Liver (tissue), 9 donors: ENCODE data around the gene FRAT1. TPM values are rescaled to one million over a fixed set of nuclear protein-coding genes. Genes with fewer than 3 reads are reported as not detected.
A peak's percentile ranks its signal among the peaks of the same experiment; 100 is the strongest.

ENCODE experiments used
- DNase-seq: peaks from one replicate; pipeline ENCODE4 v3.0.0-alpha.2; 2017; ENCODE audit warnings: low spot score
- H3K27ac ChIP-seq, 2 donors: one replicate each; pipeline ENCODE4 v1.7.0; 2013; ENCODE audit warnings: inconsistent platforms in 2 of 2, low read length in 2 of 2, control low read depth in 1 of 2, low read depth in 1 of 2, mild to moderate bottlenecking in 1 of 2
- H3K27me3 ChIP-seq, 4 donors: one replicate each; pipeline versions ENCODE4 v1.6.1 to v1.7.0; 2013; ENCODE audit warnings: low read length in 3 of 4, inconsistent platforms in 1 of 4, mild to moderate bottlenecking in 1 of 4, moderate library complexity in 1 of 4; ENCODE audit not compliant: control insufficient read depth in 4 of 4, insufficient read depth in 4 of 4
- H3K36me3 ChIP-seq, 4 donors: one replicate each; pipeline versions ENCODE4 v1.6.1 to v1.7.0; 2013; ENCODE audit warnings: low read length in 3 of 4, mild to moderate bottlenecking in 3 of 4, low read depth in 1 of 4, moderate library complexity in 1 of 4; ENCODE audit not compliant: control insufficient read depth in 4 of 4, insufficient read depth in 3 of 4
- H3K4me1 ChIP-seq, 4 donors: one replicate each; pipeline versions ENCODE4 v1.6.1 to v1.7.0; 2013; ENCODE audit warnings: low read length in 3 of 4, mild to moderate bottlenecking in 3 of 4, moderate library complexity in 1 of 4; ENCODE audit not compliant: control insufficient read depth in 4 of 4, insufficient read depth in 4 of 4
- H3K4me3 ChIP-seq, 3 donors: one replicate each; pipeline versions ENCODE4 v1.6.1 to v1.7.0; 2013; ENCODE audit warnings: low read length in 3 of 3, control low read depth in 1 of 3, low read depth in 1 of 3, mild to moderate bottlenecking in 1 of 3
- H3K9ac ChIP-seq, 2 donors: one replicate each; pipeline ENCODE4 v1.7.0; 2013; ENCODE audit warnings: low read length in 2 of 2, mild to moderate bottlenecking in 2 of 2, moderate library complexity in 2 of 2, control low read depth in 1 of 2, low read depth in 1 of 2
- H3K9me3 ChIP-seq, 4 donors: one replicate each; pipeline versions ENCODE4 v1.6.1 to v1.7.0; 2013; ENCODE audit warnings: low read length in 3 of 4; ENCODE audit not compliant: control insufficient read depth in 4 of 4
- ATF3 ChIP-seq: IDR thresholded peaks from 2 replicates; pipeline ENCODE4 v1.6.1; 2016; ENCODE audit warnings: antibody characterized with exemption
- EGR1 ChIP-seq, 2 donors: IDR thresholded peaks; 2 replicates each; pipeline ENCODE4 v1.6.1; 2016 to 2018; ENCODE audit warnings: antibody characterized with exemption in 2 of 2, low read depth in 2 of 2
- FOXA1 ChIP-seq: IDR thresholded peaks from 2 replicates; pipeline ENCODE4 v1.6.1; 2016; ENCODE audit warnings: antibody characterized with exemption
- FOXA2 ChIP-seq: IDR thresholded peaks from 2 replicates; pipeline ENCODE4 v1.6.1; 2016; ENCODE audit warnings: antibody characterized with exemption
- HNF4A ChIP-seq, 2 donors: conservative IDR thresholded peaks; 2 replicates each; pipeline ENCODE4 v1.6.1; 2016; ENCODE audit warnings: antibody characterized with exemption in 2 of 2, mild to moderate bottlenecking in 2 of 2
- HNF4G ChIP-seq: IDR thresholded peaks from 2 replicates; pipeline ENCODE4 v1.6.1; 2016; ENCODE audit warnings: antibody characterized with exemption
- JUND ChIP-seq, 2 donors: IDR thresholded peaks; 2 replicates each; pipeline ENCODE4 v1.6.1; 2016; ENCODE audit warnings: antibody characterized with exemption in 2 of 2
- MAX ChIP-seq: IDR thresholded peaks from 2 replicates; pipeline ENCODE4 v1.6.1; 2016; ENCODE audit warnings: antibody characterized with exemption
- RAD21 ChIP-seq, 2 donors: IDR thresholded peaks; 2 replicates each; pipeline ENCODE4 v1.6.1; 2016; ENCODE audit warnings: antibody characterized with exemption in 2 of 2, mild to moderate bottlenecking in 2 of 2
- REST ChIP-seq: IDR thresholded peaks from 2 replicates; pipeline ENCODE4 v1.6.1; 2016; ENCODE audit warnings: antibody characterized with exemption, mild to moderate bottlenecking
- RXRA ChIP-seq, 2 donors: IDR thresholded peaks; 2 replicates each; pipeline ENCODE4 v1.6.1; 2017 to 2018; ENCODE audit warnings: antibody characterized with exemption in 2 of 2, mild to moderate bottlenecking in 1 of 2
- SP1 ChIP-seq: IDR thresholded peaks from 2 replicates; pipeline ENCODE4 v1.6.1; 2018; ENCODE audit warnings: antibody characterized with exemption, mild to moderate bottlenecking
- TAF1 ChIP-seq: conservative IDR thresholded peaks from 2 replicates; pipeline ENCODE4 v1.6.1; 2016; ENCODE audit warnings: antibody characterized with exemption, mild to moderate bottlenecking
- YY1 ChIP-seq: IDR thresholded peaks from 2 replicates; pipeline ENCODE4 v1.6.1; 2016; ENCODE audit warnings: antibody characterized with exemption, mild to moderate bottlenecking
- ZBTB33 ChIP-seq: IDR thresholded peaks from 2 replicates; pipeline ENCODE4 v1.6.1; 2016; ENCODE audit warnings: antibody characterized with exemption
- WGBS: extraction: QIAGEN DNeasy Blood & Tissue Kit; methylation state at CpG from one replicate; pipeline ENCODE4 v1.1.7; 2013; 5-methylcytosine and 5-hydroxymethylcytosine counted together
- polyA plus RNA-seq, 2 donors: library from polyadenylated mRNA; stranded (reverse) in 1 of 2; unstranded in 1 of 2; fragments of 200-250 nt in 1 of 2; fragments of >200 nt in 1 of 2; fragmentation: Nextera tagmentation in 1 of 2; extraction: Ambion mirVana in 1 of 2; gene quantifications; one replicate each; pipeline versions ENCODE4 v1.2.1 to v1.2.3, GENCODE V29; 2013 to 2015
- total RNA-seq, 2 donors: library from RNA; depleted of rRNA; stranded (reverse); fragments of >200 nt; gene quantifications; one replicate each; pipeline ENCODE4 v1.2.3, GENCODE V29; 2014
- TF ChIP-seq, protein P1 (sequence below): fragments of 150-350 bp; IDR thresholded peaks from 2 replicates; pipeline ENCODE4 v1.5.1; 2017; ENCODE audit warnings: improper control_type of control experiment, low read depth, low read length; ENCODE audit not compliant: missing input control
- donor health status: healthy.
- donor health status: healthy.
- donor health status: healthy.
- donor health status: healthy.
- donor health status: healthy.

The FRAT1 gene
- total and polyA plus RNA-seq, 4 donors = 4.3 to 7.4 (median 5.2) TPM

DNA sequence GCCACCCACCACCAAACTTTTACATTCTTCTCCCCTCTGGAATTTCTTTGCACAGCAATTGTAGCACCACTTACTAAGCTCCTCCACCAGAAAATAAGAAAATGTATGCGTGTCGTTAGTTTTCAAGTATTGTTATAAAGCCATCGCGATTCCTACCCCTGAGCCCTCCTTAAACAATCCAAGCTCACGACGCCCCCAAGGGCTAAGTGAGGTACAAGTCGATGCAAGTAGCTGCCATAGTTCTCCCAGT is 14.2 kb downstream of the FRAT1 start:
- H3K4me1 ChIP-seq = peaks cover 12 to 36% (median 27%) of the 10 kb centered on the region in 4 donors
- no peaks in the 10 kb centered on the region for H3K27me3 ChIP-seq
- no peaks in the 10 kb centered on the region for H3K9me3 ChIP-seq
- H3K9ac ChIP-seq = peak overlapping the region; percentile 79 to 98
- DNase-seq = no peak
- peak overlapping the region; percentile 90 to 95 for H3K27ac ChIP-seq
- WGBS = 2% methylated on average over 7 of the region's 7 CpGs
- TF ChIP-seq HNF4G (no peak), SP1 (no peak), REST (no peak), JUND (IDR thresholded peaks at IDR 0.05) (no peak), FOXA1 (no peak), TAF1 (no peak), ATF3 (no peak), RXRA (IDR thresholded peaks at IDR 0.05) (no peak), RAD21 (IDR thresholded peaks at IDR 0.05) (no peak), EGR1 (IDR thresholded peaks at IDR 0.05; ENCODE audit: low read depth in 2 of 2) (no peak), HNF4A (conservative IDR thresholded peaks at IDR 0.05) (no peak), ZBTB33 (no peak), YY1 (no peak)
- TF ChIP-seq, protein P1, sequence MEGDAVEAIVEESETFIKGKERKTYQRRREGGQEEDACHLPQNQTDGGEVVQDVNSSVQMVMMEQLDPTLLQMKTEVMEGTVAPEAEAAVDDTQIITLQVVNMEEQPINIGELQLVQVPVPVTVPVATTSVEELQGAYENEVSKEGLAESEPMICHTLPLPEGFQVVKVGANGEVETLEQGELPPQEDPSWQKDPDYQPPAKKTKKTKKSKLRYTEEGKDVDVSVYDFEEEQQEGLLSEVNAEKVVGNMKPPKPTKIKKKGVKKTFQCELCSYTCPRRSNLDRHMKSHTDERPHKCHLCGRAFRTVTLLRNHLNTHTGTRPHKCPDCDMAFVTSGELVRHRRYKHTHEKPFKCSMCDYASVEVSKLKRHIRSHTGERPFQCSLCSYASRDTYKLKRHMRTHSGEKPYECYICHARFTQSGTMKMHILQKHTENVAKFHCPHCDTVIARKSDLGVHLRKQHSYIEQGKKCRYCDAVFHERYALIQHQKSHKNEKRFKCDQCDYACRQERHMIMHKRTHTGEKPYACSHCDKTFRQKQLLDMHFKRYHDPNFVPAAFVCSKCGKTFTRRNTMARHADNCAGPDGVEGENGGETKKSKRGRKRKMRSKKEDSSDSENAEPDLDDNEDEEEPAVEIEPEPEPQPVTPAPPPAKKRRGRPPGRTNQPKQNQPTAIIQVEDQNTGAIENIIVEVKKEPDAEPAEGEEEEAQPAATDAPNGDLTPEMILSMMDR = no peak
- H3K4me3 ChIP-seq = peak overlapping the region; percentile 78 to 87 (median 84)
- no peaks in the 10 kb centered on the region for H3K36me3 ChIP-seq

GRCh38 chr10:97333601-97334369 is 14.7 kb downstream of the FRAT1 start:
- Histone ChIP-seq H3K4me1 (peaks cover 9 to 32% (median 23%) of the 10 kb centered on the region in 4 donors), H3K9me3 (no peaks in the 10 kb centered on the region), H3K27me3 (no peaks in the 10 kb centered on the region), H3K9ac (peak overlapping the region; percentile 79 to 98), H3K4me3 (peak overlapping the region; percentile 78 to 88 (median 84)), H3K36me3 (no peaks in the 10 kb centered on the region), H3K27ac (peak overlapping the region; percentile 90 to 95)
- DNase-seq = peak; percentile 60
- WGBS = under 1% methylated on average over 89 of the region's 89 CpGs
- no peak for TF ChIP-seq RXRA (IDR thresholded peaks at IDR 0.05)
- TF ChIP-seq YY1 = no peak
- no peak for TF ChIP-seq FOXA2
- TF ChIP-seq, protein P1 = no peak
- TF ChIP-seq MAX = no peak
- no peak for TF ChIP-seq HNF4A (conservative IDR thresholded peaks at IDR 0.05)
